OCI-LY3 (cell line): ENCODE results near the gene XRCC6.

Experiments used
- H2AFZ ChIP-seq: fragments of 200-600, 300-600 bp; shearing (Covaris generic); 2 replicates; pipeline ENCODE4 v1.6.0; 2014; ENCODE audit warnings: antibody characterized with exemption, low read depth, low read length
- H3K27ac ChIP-seq: fragments of 200-600, 300-600 bp; sonication (generic); 2 replicates; pipeline ENCODE4 v1.5.1; 2014; ENCODE audit warnings: mild to moderate bottlenecking, low read length, moderate library complexity, mixed read lengths
- H3K27me3 ChIP-seq: fragments of 200-600, 300-600 bp; sonication (generic); 2 replicates; pipeline ENCODE4 v1.6.1; 2014; ENCODE audit warnings: low read depth, low read length, mixed read lengths
- H3K36me3 ChIP-seq: fragments of 200-600, 300-600 bp; sonication (generic); replicated peaks from 2 replicates; pipeline ENCODE3; 2014; ENCODE audit warnings: low read depth, low read length, mixed read lengths
- H3K4me1 ChIP-seq: fragments of 300-600, 200-600 bp; sonication (generic); 2 replicates; pipeline ENCODE4 v1.6.1; 2014; ENCODE audit warnings: low read length, mixed read lengths
- H3K4me2 ChIP-seq: fragments of 200-600, 300-600 bp; sonication (generic); 2 replicates; pipeline ENCODE4 v1.6.1; 2014; ENCODE audit warnings: low read length, mixed read lengths
- H3K4me3 ChIP-seq: fragments of 300-600, 200-600 bp; sonication (generic); 2 replicates; pipeline ENCODE4 v1.5.1; 2014; ENCODE audit warnings: antibody characterized with exemption, mild to moderate bottlenecking, low read length, moderate library complexity
- H3K79me2 ChIP-seq: fragments of 300-600, 200-600 bp; shearing (Covaris generic); 2 replicates; pipeline ENCODE4 v1.6.1; 2014; ENCODE audit warnings: mild to moderate bottlenecking, low read length, mixed read lengths
- H3K9ac ChIP-seq: fragments of 300-600, 200-600 bp; shearing (Covaris generic); 2 replicates; pipeline ENCODE4 v1.6.0; 2014; ENCODE audit warnings: mild to moderate bottlenecking, low read length, moderate library complexity
- H3K9me3 ChIP-seq: fragments of 200-600, 300-600 bp; shearing (Covaris generic); 2 replicates; pipeline ENCODE4 v1.6.1; 2014; ENCODE audit warnings: low read length, mixed read lengths; ENCODE audit not compliant: insufficient read depth
- H4K20me1 ChIP-seq: fragments of 200-600, 300-600 bp; sonication (generic); 2 replicates; pipeline ENCODE4 v1.6.1; 2016; ENCODE audit warnings: low read length, mixed read lengths; ENCODE audit not compliant: insufficient read depth
- EZH2phosphoT487 ChIP-seq: fragments of 200-600 bp; shearing (Covaris generic); IDR thresholded peaks from 2 replicates; pipeline ENCODE4 v1.6.1; 2018; ENCODE audit warnings: antibody characterized with exemption, mixed run types, low read depth
- TF ChIP-seq, protein P1 (sequence below): fragments of 200-600, 300-600 bp; sonication (generic); IDR thresholded peaks from 2 replicates; pipeline ENCODE4 v1.5.1; 2014; ENCODE audit warnings: antibody characterized with exemption, low read length, low read depth

The XRCC6 gene

GRCh38 chr22:41696703-41697102, 75.6 kb downstream of the XRCC6 start:
- H3K4me2 ChIP-seq: peak overlapping the region; percentile 63
- no peak overlapping the region; the same call in 1 of the 2 replicates for H2AFZ ChIP-seq
- no peaks in the 10 kb centered on the region for H3K79me2 ChIP-seq
- peak overlapping the region; percentile 31; the same call in 1 of the 2 replicates for H3K9ac ChIP-seq
- H3K9me3 ChIP-seq: no peaks in the 10 kb centered on the region
- TF ChIP-seq EZH2phosphoT487: no peak
- TF ChIP-seq, protein P1, sequence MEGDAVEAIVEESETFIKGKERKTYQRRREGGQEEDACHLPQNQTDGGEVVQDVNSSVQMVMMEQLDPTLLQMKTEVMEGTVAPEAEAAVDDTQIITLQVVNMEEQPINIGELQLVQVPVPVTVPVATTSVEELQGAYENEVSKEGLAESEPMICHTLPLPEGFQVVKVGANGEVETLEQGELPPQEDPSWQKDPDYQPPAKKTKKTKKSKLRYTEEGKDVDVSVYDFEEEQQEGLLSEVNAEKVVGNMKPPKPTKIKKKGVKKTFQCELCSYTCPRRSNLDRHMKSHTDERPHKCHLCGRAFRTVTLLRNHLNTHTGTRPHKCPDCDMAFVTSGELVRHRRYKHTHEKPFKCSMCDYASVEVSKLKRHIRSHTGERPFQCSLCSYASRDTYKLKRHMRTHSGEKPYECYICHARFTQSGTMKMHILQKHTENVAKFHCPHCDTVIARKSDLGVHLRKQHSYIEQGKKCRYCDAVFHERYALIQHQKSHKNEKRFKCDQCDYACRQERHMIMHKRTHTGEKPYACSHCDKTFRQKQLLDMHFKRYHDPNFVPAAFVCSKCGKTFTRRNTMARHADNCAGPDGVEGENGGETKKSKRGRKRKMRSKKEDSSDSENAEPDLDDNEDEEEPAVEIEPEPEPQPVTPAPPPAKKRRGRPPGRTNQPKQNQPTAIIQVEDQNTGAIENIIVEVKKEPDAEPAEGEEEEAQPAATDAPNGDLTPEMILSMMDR: no peak
- H3K4me1 ChIP-seq: peaks cover 23% of the 10 kb centered on the region
- H3K36me3 ChIP-seq: peaks cover 3% of the 10 kb centered on the region
- no peaks in the 10 kb centered on the region for H3K27me3 ChIP-seq
- H3K4me3 ChIP-seq: peak overlapping the region; percentile 26
- H4K20me1 ChIP-seq: no peaks in the 10 kb centered on the region
- no peak overlapping the region for H3K27ac ChIP-seq

- H3K4me3 ChIP-seq: peak overlapping the region; percentile 42
- no peaks in the 10 kb centered on the region for H4K20me1 ChIP-seq
- peak overlapping the region; percentile 63 for H3K4me2 ChIP-seq
- TF ChIP-seq, protein P1: peak; percentile 100
- no peak for TF ChIP-seq EZH2phosphoT487
- H3K36me3 ChIP-seq: peaks cover 3% of the 10 kb centered on the region
- H3K4me1 ChIP-seq: peaks cover 23% of the 10 kb centered on the region
- no peaks in the 10 kb centered on the region for H3K9me3 ChIP-seq
- H3K9ac ChIP-seq: peak overlapping the region; percentile 31; the same call in 1 of the 2 replicates
- H3K79me2 ChIP-seq: no peaks in the 10 kb centered on the region
- H2AFZ ChIP-seq: peak overlapping the region; percentile 59
- no peaks in the 10 kb centered on the region for H3K27me3 ChIP-seq
- H3K27ac ChIP-seq: no peak overlapping the region
Observed at GRCh38 chr22:41697126-41697775, 76.2 kb downstream of the XRCC6 start.

GRCh38 chr22:41699264-41700107, 78.4 kb downstream of the XRCC6 start, which contains the start of gene MEI1:
TSS of gene MEI1 (plus strand) at chr22:41699503. CDS start at chr22:41699539, 36 bp downstream.
- Histone ChIP-seq H2AFZ (no peak within 1 kb of the TSS), H3K4me2 (no peak within 1 kb of the TSS), H3K9ac (no peak within 1 kb of the TSS), H3K9me3 (no peaks in the 10 kb centered on the region), H3K27me3 (no peaks in the 10 kb centered on the region), H3K79me2 (no peaks in the 10 kb centered on the region), H3K4me1 (peaks cover 23% of the 10 kb centered on the region), H4K20me1 (no peaks in the 10 kb centered on the region), H3K36me3 (peaks cover 2% of the 10 kb centered on the region), H3K27ac (no peak within 1 kb of the TSS), H3K4me3 (no peak within 1 kb of the TSS)
- TF ChIP-seq, protein P1: no peak
- no peak for TF ChIP-seq EZH2phosphoT487

DNA sequence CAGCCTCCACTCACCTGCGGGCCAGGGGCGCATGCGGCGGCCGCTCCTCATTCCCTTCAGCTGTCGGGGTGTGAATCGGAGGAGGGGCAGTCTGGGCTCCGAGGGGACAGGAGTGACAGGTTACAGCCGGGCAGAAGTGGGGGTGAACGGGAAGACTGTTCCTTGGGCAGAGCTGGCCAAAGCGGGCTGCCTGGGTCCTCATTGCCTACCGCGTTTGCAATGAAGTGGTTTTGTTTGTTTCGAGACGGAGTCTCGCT, 78.9 kb downstream of the XRCC6 start:
- no peaks in the 10 kb centered on the region for H3K27me3 ChIP-seq
- H3K79me2 ChIP-seq: no peaks in the 10 kb centered on the region
- TF ChIP-seq EZH2phosphoT487: no peak
- TF ChIP-seq, protein P1: no peak
- H3K9me3 ChIP-seq: no peaks in the 10 kb centered on the region
- no peak overlapping the region for H3K9ac ChIP-seq
- H3K36me3 ChIP-seq: no peaks in the 10 kb centered on the region
- no peak overlapping the region for H3K4me3 ChIP-seq
- no peaks in the 10 kb centered on the region for H4K20me1 ChIP-seq
- no peak overlapping the region for H2AFZ ChIP-seq
- no peak overlapping the region for H3K27ac ChIP-seq
- H3K4me1 ChIP-seq: peaks cover 20% of the 10 kb centered on the region
- H3K4me2 ChIP-seq: no peak overlapping the region
